ENCODE data around the gene TRIM66. TPM values are rescaled to one million over a fixed set of nuclear protein-coding genes. Genes with fewer than 3 reads are reported as not detected.

TRIM66 gene
- total and polyA plus RNA-seq, 10 of the 15 experiments (the other 5 are each of a cell fraction or from before 2014, with no cell fraction given) = 1.7 to 14.5 (median 7.4) TPM

GRCh38 chr11:8681837-8682302 lies 595 bp downstream of the TRIM66 start:
- peak overlapping the region; percentile 72 for H2AFZ ChIP-seq (ENCODE audit: control insufficient read depth, low read depth, low read length)
- H4K20me1 ChIP-seq (ENCODE audit: control insufficient read depth, insufficient read depth) = peaks cover 5% of the 10 kb centered on the region; the same call in 1 of the 2 replicates
- intact Hi-C loops (cut with micrococcal nuclease; ENCODE audit: unreplicated experiment) = loop anchor here (10.0 kb wide), 1 partner anchor 147 kb away; no protein-coding TSS in a partner anchor
- H3K4me3 ChIP-seq = peak overlapping the region; percentile 88
- ChIA-PET RAD21 (ENCODE audit: unreplicated experiment) (interaction anchor here (0.8 to 1.4 kb wide), 8 partner anchors 8 to 278 kb away, joined by 3 to 6 read pairs (median 4); partner anchors contain the start of gene AKIP1), SMC1A (ENCODE audit: uncharacterized antibody, unreplicated experiment) (interaction anchor here (0.9 to 1.7 kb wide), 4 partner anchors 14 to 279 kb away, joined by 3 to 5 read pairs (median 4); no protein-coding TSS in a partner anchor), CTCF (interaction anchor here (1.9 kb wide), 1 partner anchor 278 kb away, joined by 9 read pairs; no protein-coding TSS in a partner anchor), POLR2A (interaction anchor here (0.7 to 2.1 kb wide), 5 partner anchors 8 to 283 kb away, joined by 3 to 10 read pairs (median 5); partner anchors contain the start of gene TMEM9B)
- H3K9ac ChIP-seq (ENCODE audit: control insufficient read depth, insufficient read depth, low read length) = peak overlapping the region; percentile 100
- no peaks in the 10 kb centered on the region for H3K9me3 ChIP-seq (replicated peaks; ENCODE audit: control insufficient read depth, insufficient read depth, low read length)
- peak; percentile 35 for FAIRE-seq
- H3K79me2 ChIP-seq (ENCODE audit: control insufficient read depth, insufficient read depth, low read length) = peaks cover 56% of the 10 kb centered on the region
- H3K27ac ChIP-seq (ENCODE audit: control insufficient read depth, insufficient read depth) = peak overlapping the region; percentile 99
- peaks cover 18% of the 10 kb centered on the region for H3K4me1 ChIP-seq (ENCODE audit: control insufficient read depth, insufficient read depth, low read length)
- H3K4me2 ChIP-seq (ENCODE audit: control insufficient read depth, insufficient read depth) = peak overlapping the region; percentile 77
- DNase-seq (ENCODE audit: low read depth, low spot score) = peak; percentile 8
- BruUV-seq (replicated peaks) = TSS peak; percentile 91
- WGBS (ENCODE audit: insufficient coverage, insufficient replicate concordance, low lambda C conversion rate, missing lambda C conversion rate) = 8% methylated on average over 14 of the region's 14 CpGs
- ATAC-seq = no peak; the same call in 2 of the 3 replicates
- in situ Hi-C loops (cut with MboI) = loop anchor here (5.0 kb wide), 1 partner anchor 275 kb away; no protein-coding TSS in a partner anchor
- TF ChIP-seq CBX5 (IDR thresholded peaks at IDR 0.05; ENCODE audit: low read depth) (peak; percentile 27; the same call in 1 of the 2 replicates), RELB (IDR thresholded peaks at IDR 0.05; ENCODE audit: low read depth) (no peak), IKZF2 (IDR thresholded peaks at IDR 0.05) (peak in 1 of 2 experiments; percentile 16; a peak in 1 of 4 replicates), STAT3 (IDR thresholded peaks at IDR 0.05; ENCODE audit: low read depth, low read length) (no peak)
- peaks cover 8 to 24% of the 10 kb centered on the region in 2 experiments for H3K36me3 ChIP-seq (ENCODE audit: control insufficient read depth in 2 of 2, insufficient read depth in 2 of 2, low read length in 1 of 2)
- H3K27me3 ChIP-seq (replicated peaks in 1 of 2; ENCODE audit: control insufficient read depth in 2 of 2, insufficient read depth in 2 of 2, low read length in 1 of 2) = no peaks in the 10 kb centered on the region

All from GM12878 (cell line).